ENCODE measurements around the gene GRM8. TPM values are rescaled to one million over a fixed set of nuclear protein-coding genes. Genes with fewer than 3 reads are reported as not detected.

Gene GRM8
- total RNA-seq, 1 experiment from 2014 or later = 0.80 TPM

GRCh38 chr7:126778101-126778500 lies 474.6 kb downstream of the GRM8 start:
- Histone ChIP-seq H3K9me3 (ENCODE audit: low read depth, low read length, poor library complexity, severe bottlenecking) (no peaks in the 10 kb centered on the region), H3K4me3 (ENCODE audit: low read depth, low read length, poor library complexity, severe bottlenecking) (no peak overlapping the region), H3K27ac (ENCODE audit: low read depth, low read length, poor library complexity, severe bottlenecking) (no peak overlapping the region), H3K36me3 (ENCODE audit: insufficient read depth, low read length, poor library complexity, severe bottlenecking) (no peaks in the 10 kb centered on the region), H3K27me3 (replicated peaks; ENCODE audit: insufficient read depth, low read depth, low read length, poor library complexity) (peaks cover 22% of the 10 kb centered on the region), H3K4me1 (ENCODE audit: insufficient read depth, low read length, poor library complexity, severe bottlenecking) (peaks cover 15% of the 10 kb centered on the region)
- TF ChIP-seq EZH2 (IDR thresholded peaks at IDR 0.05; ENCODE audit: borderline replicate concordance, low read depth, low read length, poor library complexity, severe bottlenecking) = no peak
- TF ChIP-seq CTCF (conservative IDR thresholded peaks at IDR 0.05; ENCODE audit: low read depth, low read length) = no peak
- intact Hi-C loops (cut with micrococcal nuclease; ENCODE audit: unreplicated experiment) = no loop called here
- no peak for DNase-seq (ENCODE audit: low spot score)
- CTCF ChIA-PET = no interaction called here
- no TSS peak for BruUV-seq (replicated peaks)
- POLR2A ChIA-PET (ENCODE audit: low non-redundant PET) = no interaction called here

- BruUV-seq (replicated peaks) = no TSS peak
- peaks cover 35% of the 10 kb centered on the region for H3K27me3 ChIP-seq (replicated peaks; ENCODE audit: insufficient read depth, low read depth, low read length, poor library complexity)
- no peaks in the 10 kb centered on the region for H3K9me3 ChIP-seq (ENCODE audit: low read depth, low read length, poor library complexity, severe bottlenecking)
- TF ChIP-seq EZH2 (IDR thresholded peaks at IDR 0.05; ENCODE audit: borderline replicate concordance, low read depth, low read length, poor library complexity, severe bottlenecking) = no peak
- no peak for TF ChIP-seq CTCF (conservative IDR thresholded peaks at IDR 0.05; ENCODE audit: low read depth, low read length)
- intact Hi-C loops (cut with micrococcal nuclease; ENCODE audit: unreplicated experiment) = no loop called here
- no peaks in the 10 kb centered on the region for H3K36me3 ChIP-seq (ENCODE audit: insufficient read depth, low read length, poor library complexity, severe bottlenecking)
- H3K4me3 ChIP-seq (ENCODE audit: low read depth, low read length, poor library complexity, severe bottlenecking) = no peak overlapping the region
- peaks cover 15% of the 10 kb centered on the region for H3K4me1 ChIP-seq (ENCODE audit: insufficient read depth, low read length, poor library complexity, severe bottlenecking)
- ChIA-PET POLR2A (ENCODE audit: low non-redundant PET) (no interaction called here), CTCF (no interaction called here)
- no peak overlapping the region for H3K27ac ChIP-seq (ENCODE audit: low read depth, low read length, poor library complexity, severe bottlenecking)
- no peak for DNase-seq (ENCODE audit: low spot score)
Observed at GRCh38 chr7:126776498-126776897, 476.2 kb downstream of the GRM8 start.

GRCh38 chr7:126774077-126774476 lies 478.7 kb downstream of the GRM8 start:
- TF ChIP-seq CTCF (conservative IDR thresholded peaks at IDR 0.05; ENCODE audit: low read depth, low read length) = no peak
- TF ChIP-seq EZH2 (IDR thresholded peaks at IDR 0.05; ENCODE audit: borderline replicate concordance, low read depth, low read length, poor library complexity, severe bottlenecking) = no peak
- Histone ChIP-seq H3K27me3 (replicated peaks; ENCODE audit: insufficient read depth, low read depth, low read length, poor library complexity) (peaks cover 54% of the 10 kb centered on the region), H3K27ac (ENCODE audit: low read depth, low read length, poor library complexity, severe bottlenecking) (no peak overlapping the region), H3K36me3 (ENCODE audit: insufficient read depth, low read length, poor library complexity, severe bottlenecking) (no peaks in the 10 kb centered on the region), H3K4me3 (ENCODE audit: low read depth, low read length, poor library complexity, severe bottlenecking) (no peak overlapping the region), H3K4me1 (ENCODE audit: insufficient read depth, low read length, poor library complexity, severe bottlenecking) (peaks cover 15% of the 10 kb centered on the region), H3K9me3 (ENCODE audit: low read depth, low read length, poor library complexity, severe bottlenecking) (no peaks in the 10 kb centered on the region)
- DNase-seq (ENCODE audit: low spot score) = peak; percentile 73
- intact Hi-C loops (cut with micrococcal nuclease; ENCODE audit: unreplicated experiment) = no loop called here
- no TSS peak for BruUV-seq (replicated peaks)
- CTCF ChIA-PET = no interaction called here
- POLR2A ChIA-PET (ENCODE audit: low non-redundant PET) = no interaction called here
